ENCODE results near the gene MAST4.

DNA sequence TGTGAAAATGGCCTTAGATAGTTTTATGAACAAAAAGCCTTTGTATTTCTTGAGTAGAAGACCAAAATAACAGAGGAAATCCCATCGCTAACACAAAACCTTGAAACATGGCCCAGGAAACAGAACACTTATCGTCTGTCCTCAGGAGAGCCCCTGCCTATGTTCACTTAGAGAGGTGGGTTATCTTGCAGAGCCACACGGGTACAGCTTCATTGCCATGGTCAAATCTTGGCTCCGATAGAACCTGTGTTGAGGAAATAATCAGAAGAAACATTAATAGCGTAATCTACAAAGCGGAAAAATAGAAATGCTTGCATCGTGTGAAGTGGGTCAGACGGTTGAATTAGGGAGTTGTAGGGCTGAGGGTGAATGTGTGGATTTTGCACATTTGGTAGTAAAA is 216.1 kb downstream of the MAST4 start:
- TF ChIP-seq, protein P1, sequence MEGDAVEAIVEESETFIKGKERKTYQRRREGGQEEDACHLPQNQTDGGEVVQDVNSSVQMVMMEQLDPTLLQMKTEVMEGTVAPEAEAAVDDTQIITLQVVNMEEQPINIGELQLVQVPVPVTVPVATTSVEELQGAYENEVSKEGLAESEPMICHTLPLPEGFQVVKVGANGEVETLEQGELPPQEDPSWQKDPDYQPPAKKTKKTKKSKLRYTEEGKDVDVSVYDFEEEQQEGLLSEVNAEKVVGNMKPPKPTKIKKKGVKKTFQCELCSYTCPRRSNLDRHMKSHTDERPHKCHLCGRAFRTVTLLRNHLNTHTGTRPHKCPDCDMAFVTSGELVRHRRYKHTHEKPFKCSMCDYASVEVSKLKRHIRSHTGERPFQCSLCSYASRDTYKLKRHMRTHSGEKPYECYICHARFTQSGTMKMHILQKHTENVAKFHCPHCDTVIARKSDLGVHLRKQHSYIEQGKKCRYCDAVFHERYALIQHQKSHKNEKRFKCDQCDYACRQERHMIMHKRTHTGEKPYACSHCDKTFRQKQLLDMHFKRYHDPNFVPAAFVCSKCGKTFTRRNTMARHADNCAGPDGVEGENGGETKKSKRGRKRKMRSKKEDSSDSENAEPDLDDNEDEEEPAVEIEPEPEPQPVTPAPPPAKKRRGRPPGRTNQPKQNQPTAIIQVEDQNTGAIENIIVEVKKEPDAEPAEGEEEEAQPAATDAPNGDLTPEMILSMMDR (IDR thresholded peaks at IDR 0.05) = no peak
- no peak for TF ChIP-seq POLR2A (IDR thresholded peaks at IDR 0.05)

All from esophagus squamous epithelium (tissue), 4 donors.